Bone marrow (tissue), 2 donors: ENCODE measurements around the gene USH2A.

Experiments used
- DNase-seq, 2 donors: peaks; one replicate each; lab custom pipeline; 2025; lab: John Stamatoyannopoulos, UW

The USH2A gene

GRCh38 chr1:215597961-215598360 lies 825.3 kb downstream of the USH2A start:
- DNase-seq, result no peak

GRCh38 chr1:215595231-215595630 lies 828.0 kb downstream of the USH2A start:
- DNase-seq, result no peak

- no peak for DNase-seq
Observed at GRCh38 chr1:215594640-215595039, 828.6 kb downstream of the USH2A start.

GRCh38 chr1:215590779-215591491 lies 832.3 kb downstream of the USH2A start:
- DNase-seq, result no peak

- DNase-seq, result no peak
Observed at GRCh38 chr1:215589650-215590435, 833.4 kb downstream of the USH2A start.

- DNase-seq, result no peak
Observed at GRCh38 chr1:215584389-215584788, 838.9 kb downstream of the USH2A start.

GRCh38 chr1:215583185-215583749 lies 840.0 kb downstream of the USH2A start:
- no peak for DNase-seq

GRCh38 chr1:215581896-215582295 lies 841.4 kb downstream of the USH2A start:
- no peak for DNase-seq
